ENCODE data around the gene CLDND2. TPM values are rescaled to one million over a fixed set of nuclear protein-coding genes. Genes with fewer than 3 reads are reported as not detected.

The CLDND2 gene
- total RNA-seq, 4 donors from 2014 or later = not detected

DNA sequence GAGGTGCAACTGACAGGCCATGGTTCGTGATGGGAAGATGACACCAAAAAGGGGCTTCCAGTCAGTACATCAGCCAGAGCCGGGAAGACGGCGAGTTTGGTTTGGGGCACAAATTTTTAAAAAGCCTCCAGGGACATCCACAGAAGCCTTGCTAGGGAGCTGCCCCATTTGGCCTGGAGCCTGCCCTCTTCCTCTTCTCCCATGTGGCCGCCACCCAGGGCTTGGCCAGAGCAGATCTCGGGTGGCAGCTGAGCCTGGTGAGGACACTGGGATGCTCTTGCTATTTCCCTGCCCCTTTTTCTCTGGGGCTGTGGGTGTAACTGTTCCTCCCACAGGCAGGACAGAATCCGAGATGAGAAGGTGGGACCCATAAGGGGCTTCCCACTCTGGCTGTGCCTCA lies 10.9 kb downstream of the CLDND2 start:
- TF ChIP-seq, protein P1, sequence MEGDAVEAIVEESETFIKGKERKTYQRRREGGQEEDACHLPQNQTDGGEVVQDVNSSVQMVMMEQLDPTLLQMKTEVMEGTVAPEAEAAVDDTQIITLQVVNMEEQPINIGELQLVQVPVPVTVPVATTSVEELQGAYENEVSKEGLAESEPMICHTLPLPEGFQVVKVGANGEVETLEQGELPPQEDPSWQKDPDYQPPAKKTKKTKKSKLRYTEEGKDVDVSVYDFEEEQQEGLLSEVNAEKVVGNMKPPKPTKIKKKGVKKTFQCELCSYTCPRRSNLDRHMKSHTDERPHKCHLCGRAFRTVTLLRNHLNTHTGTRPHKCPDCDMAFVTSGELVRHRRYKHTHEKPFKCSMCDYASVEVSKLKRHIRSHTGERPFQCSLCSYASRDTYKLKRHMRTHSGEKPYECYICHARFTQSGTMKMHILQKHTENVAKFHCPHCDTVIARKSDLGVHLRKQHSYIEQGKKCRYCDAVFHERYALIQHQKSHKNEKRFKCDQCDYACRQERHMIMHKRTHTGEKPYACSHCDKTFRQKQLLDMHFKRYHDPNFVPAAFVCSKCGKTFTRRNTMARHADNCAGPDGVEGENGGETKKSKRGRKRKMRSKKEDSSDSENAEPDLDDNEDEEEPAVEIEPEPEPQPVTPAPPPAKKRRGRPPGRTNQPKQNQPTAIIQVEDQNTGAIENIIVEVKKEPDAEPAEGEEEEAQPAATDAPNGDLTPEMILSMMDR (IDR thresholded peaks at IDR 0.05; ENCODE audit: low read depth) = no peak

DNA sequence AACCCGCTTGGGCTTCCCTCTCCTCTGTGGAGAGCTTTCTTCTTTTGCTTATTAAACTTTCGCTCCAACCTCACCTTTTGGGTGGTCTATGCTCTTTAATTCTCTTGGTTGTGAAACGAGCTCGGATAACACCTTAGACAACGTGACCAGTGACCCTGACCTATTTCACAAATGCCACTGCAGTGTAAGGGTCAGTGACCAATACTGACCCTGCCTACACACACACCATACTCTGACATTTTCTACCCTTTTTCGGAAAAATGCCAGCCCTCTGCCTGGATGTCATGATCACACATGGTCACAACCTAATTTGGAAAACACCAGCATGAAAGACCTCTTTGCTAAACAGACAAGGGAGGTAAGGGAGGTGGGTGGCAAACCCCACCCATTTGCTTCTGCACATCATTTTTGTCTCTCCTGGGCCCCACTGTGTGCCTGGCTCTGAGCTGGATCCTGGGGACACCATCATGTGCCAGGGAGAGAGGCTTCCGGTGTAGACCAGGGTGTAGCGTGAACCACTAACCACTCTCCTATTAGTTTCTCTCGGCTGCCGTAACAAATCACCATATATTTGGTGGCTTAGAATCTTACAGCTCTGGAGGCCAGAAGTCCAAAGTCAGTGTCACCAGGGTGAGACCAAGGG lies 12.5 kb downstream of the CLDND2 start:
- TF ChIP-seq, protein P1 (IDR thresholded peaks at IDR 0.05; ENCODE audit: low read depth) = no peak

DNA sequence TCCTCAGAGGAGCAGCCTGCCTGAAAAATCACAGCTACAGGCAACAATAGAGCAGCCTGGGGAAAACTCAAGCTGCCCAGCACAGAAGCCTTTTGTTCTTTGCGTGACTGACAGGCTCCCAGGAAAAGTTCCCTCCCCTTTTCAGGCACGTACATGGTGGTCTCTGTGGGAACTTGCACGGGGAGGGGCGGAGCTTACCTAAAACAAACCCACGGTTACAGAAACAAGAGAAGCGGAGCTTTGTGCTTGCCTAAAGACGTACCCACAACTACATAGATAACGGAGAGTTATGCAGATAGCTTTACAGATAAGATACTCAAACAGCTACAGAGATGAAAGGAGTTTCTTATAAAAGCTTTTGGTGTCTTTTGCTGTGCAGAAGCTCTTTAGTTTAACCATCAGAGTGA lies 14.1 kb downstream of the CLDND2 start:
- TF ChIP-seq, protein P1 (IDR thresholded peaks at IDR 0.05; ENCODE audit: low read depth) = no peak

DNA sequence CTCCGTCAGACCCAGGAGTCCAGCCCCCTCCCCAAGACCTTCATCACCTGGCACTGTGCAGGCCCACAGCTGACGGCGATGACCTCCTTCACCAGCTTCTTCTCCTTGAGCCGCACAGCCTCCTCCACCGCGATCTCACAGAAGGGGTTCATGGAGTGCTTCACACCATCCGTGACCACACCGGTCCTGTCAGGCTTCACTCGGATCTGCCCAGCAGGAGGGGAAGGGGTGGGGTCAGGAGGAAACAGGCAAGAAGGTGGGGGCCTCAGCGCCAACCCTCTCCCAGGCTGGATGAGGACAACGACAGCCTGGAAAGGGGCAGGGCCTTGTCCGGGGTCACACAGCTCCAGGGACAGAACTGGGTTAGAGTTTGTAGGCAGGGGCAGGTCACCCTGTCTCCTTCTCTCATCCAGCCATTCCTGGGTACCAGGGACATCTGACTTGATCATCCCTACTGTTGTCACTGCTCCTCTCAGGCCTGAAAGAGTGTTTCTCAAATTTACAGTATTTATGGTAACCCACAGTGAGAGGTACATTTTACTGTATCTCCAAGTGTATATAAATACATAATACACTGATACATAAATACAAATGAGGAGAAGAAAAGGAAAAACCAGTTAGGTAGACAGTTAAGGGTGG lies 14.6 kb downstream of the CLDND2 start:
- TF ChIP-seq, protein P1 (IDR thresholded peaks at IDR 0.05; ENCODE audit: low read depth) = no peak

DNA sequence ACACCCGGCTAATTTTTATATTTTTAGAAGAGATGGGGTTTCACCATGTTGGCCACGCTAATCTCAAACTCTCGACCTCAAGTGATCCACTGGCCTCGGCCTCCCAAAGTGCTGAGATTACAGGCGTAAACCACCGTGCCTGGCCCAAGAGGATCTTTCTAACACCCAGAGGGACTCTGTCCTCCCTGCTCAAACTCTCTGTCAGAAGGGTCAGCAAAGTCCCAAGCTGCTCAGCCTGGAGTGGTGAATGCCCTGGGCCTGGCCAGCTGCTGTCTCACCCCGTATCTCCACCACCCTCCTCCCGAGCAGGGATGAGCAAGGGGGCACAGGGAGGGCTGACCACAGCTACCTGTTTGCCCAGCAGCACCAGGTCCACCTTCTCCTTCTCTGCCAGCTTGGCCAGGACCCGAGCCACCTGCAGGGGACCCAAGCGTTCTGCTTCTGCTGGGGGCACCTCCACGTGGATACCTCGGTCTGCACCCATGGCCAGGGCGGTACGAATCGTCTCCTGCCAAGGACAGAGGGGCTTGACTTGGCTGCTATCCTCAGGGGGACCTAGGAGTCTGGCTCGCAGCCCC lies 15.9 kb downstream of the CLDND2 start:
- TF ChIP-seq, protein P1 (IDR thresholded peaks at IDR 0.05; ENCODE audit: low read depth) = no peak

DNA sequence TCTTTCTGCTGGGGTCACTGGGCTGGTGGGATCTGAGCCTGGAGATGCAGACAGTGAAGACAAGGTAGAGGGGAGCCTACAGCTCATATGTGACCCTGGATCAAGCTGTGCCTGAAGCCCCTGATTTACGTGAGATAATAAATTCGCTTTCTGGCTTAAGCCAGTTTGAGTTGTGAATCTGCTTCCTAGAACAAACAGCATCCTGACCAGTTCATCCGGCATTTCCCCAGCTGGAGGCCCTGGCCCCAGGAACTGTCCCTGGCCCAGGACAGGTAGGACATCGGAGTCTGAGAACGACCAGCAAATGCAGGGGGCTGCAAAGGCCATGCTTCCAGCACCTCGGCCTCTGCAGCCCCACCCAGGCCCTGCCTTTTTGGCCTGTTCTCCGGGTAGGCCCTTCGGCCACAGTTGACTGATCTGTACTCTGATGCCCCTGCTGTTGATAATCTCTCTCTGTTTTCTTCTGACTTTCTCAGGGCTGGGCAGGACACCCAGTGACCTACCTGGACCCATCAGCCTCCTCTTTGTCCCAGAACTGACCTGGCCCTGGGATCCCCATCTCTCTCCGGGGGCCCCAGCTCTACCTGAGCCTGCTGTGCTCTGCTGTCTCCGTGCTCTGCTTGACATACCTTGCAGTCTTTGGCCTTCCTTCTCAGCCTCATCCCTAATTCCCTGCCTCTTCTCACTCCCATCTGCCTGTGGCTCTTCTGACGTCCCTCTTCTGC lies 17.4 kb downstream of the CLDND2 start:
- TF ChIP-seq, protein P1 (IDR thresholded peaks at IDR 0.05; ENCODE audit: low read depth) = no peak
